ENCODE measurements around the gene BANP. TPM values are rescaled to one million over a fixed set of nuclear protein-coding genes. Genes with fewer than 3 reads are reported as not detected.
"Not testable (repeated sequence)": the region's sequence is repeated elsewhere in the genome, so short reads cannot be mapped to it uniquely, and the experiment has no call there.

The BANP gene
- polyA plus RNA-seq, 2 donors, result 6.5 to 13.6 TPM

- Histone ChIP-seq H3K4me3 (ENCODE audit: low read depth in 1 of 2, low read length in 2 of 2) (no peak overlapping the region), H3K27ac (ENCODE audit: low read depth in 2 of 2, low read length in 1 of 2) (no peak overlapping the region), H3K36me3 (ENCODE audit: control insufficient read depth in 2 of 2, insufficient read depth in 2 of 2, low read length in 1 of 2) (peaks cover 6 to 37% of the 10 kb centered on the region in 2 donors), H3K9me3 (ENCODE audit: control insufficient read depth in 2 of 2, insufficient read depth in 1 of 2, low read depth in 1 of 2, low read length in 1 of 2) (no peaks in the 10 kb centered on the region), H3K4me1 (ENCODE audit: control insufficient read depth in 2 of 2, insufficient read depth in 2 of 2, low read length in 1 of 2) (peaks cover 0 to 10% of the 10 kb centered on the region in 2 donors), H3K27me3 (ENCODE audit: control insufficient read depth in 1 of 2, insufficient read depth in 2 of 2, low read length in 2 of 2) (no peaks in the 10 kb centered on the region)
- 91 to 92% methylated on average over 25 to 32 of the region's 32 CpGs for WGBS, 2 donors
Measured at GRCh38 chr16:88014954-88015805, 63.9 kb downstream of the BANP start.

- 94 to 97% methylated on average over 9 of the region's 9 CpGs for WGBS, 2 donors
- Histone ChIP-seq H3K27ac (ENCODE audit: low read depth in 2 of 2, low read length in 1 of 2) (no peak overlapping the region), H3K9me3 (ENCODE audit: control insufficient read depth in 2 of 2, insufficient read depth in 1 of 2, low read depth in 1 of 2, low read length in 1 of 2) (no peaks in the 10 kb centered on the region), H3K4me1 (ENCODE audit: control insufficient read depth in 2 of 2, insufficient read depth in 2 of 2, low read length in 1 of 2) (peaks cover 0 to 10% of the 10 kb centered on the region in 2 donors), H3K36me3 (ENCODE audit: control insufficient read depth in 2 of 2, insufficient read depth in 2 of 2, low read length in 1 of 2) (peaks cover 3 to 34% of the 10 kb centered on the region in 2 donors), H3K4me3 (ENCODE audit: low read depth in 1 of 2, low read length in 2 of 2) (no peak overlapping the region), H3K27me3 (ENCODE audit: control insufficient read depth in 1 of 2, insufficient read depth in 2 of 2, low read length in 2 of 2) (no peaks in the 10 kb centered on the region)
Measured at GRCh38 chr16:88015806-88016140, 64.5 kb downstream of the BANP start.

- not testable (repeated sequence) for H3K4me3 ChIP-seq (ENCODE audit: low read depth in 1 of 2, low read length in 2 of 2); H3K9me3 ChIP-seq (ENCODE audit: control insufficient read depth in 2 of 2, insufficient read depth in 1 of 2, low read depth in 1 of 2, low read length in 1 of 2); H3K27me3 ChIP-seq (ENCODE audit: control insufficient read depth in 1 of 2, insufficient read depth in 2 of 2, low read length in 2 of 2); H3K27ac ChIP-seq (ENCODE audit: low read depth in 2 of 2, low read length in 1 of 2)
- 89 to 91% methylated on average over 18 of the region's 18 CpGs for WGBS, 2 donors
- Histone ChIP-seq H3K4me1 (ENCODE audit: control insufficient read depth in 2 of 2, insufficient read depth in 2 of 2, low read length in 1 of 2) (peaks cover 0 to 10% of the 10 kb centered on the region in 2 donors), H3K36me3 (ENCODE audit: control insufficient read depth in 2 of 2, insufficient read depth in 2 of 2, low read length in 1 of 2) (peaks cover 0 to 31% of the 10 kb centered on the region in 2 donors)
Measured at GRCh38 chr16:88016386-88016785, 65.2 kb downstream of the BANP start.

GRCh38 chr16:88016964-88017363 lies 65.7 kb downstream of the BANP start:
- H3K4me3 ChIP-seq (ENCODE audit: low read depth in 1 of 2, low read length in 2 of 2), result no peak overlapping the region
- H3K36me3 ChIP-seq (ENCODE audit: control insufficient read depth in 2 of 2, insufficient read depth in 2 of 2, low read length in 1 of 2), result peaks cover 0 to 31% of the 10 kb centered on the region in 2 donors
- H3K27ac ChIP-seq (ENCODE audit: low read depth in 2 of 2, low read length in 1 of 2), result no peak overlapping the region
- peaks cover 0 to 10% of the 10 kb centered on the region in 2 donors for H3K4me1 ChIP-seq (ENCODE audit: control insufficient read depth in 2 of 2, insufficient read depth in 2 of 2, low read length in 1 of 2)
- H3K9me3 ChIP-seq (ENCODE audit: control insufficient read depth in 2 of 2, insufficient read depth in 1 of 2, low read depth in 1 of 2, low read length in 1 of 2), result no peaks in the 10 kb centered on the region
- 92% methylated on average over 11 of the region's 11 CpGs for WGBS, 2 donors
- H3K27me3 ChIP-seq (ENCODE audit: control insufficient read depth in 1 of 2, insufficient read depth in 2 of 2, low read length in 2 of 2), result no peaks in the 10 kb centered on the region

GRCh38 chr16:88017587-88018101 lies 66.4 kb downstream of the BANP start:
- Histone ChIP-seq H3K4me1 (ENCODE audit: control insufficient read depth in 2 of 2, insufficient read depth in 2 of 2, low read length in 1 of 2) (peaks cover 0 to 10% of the 10 kb centered on the region in 2 donors), H3K27ac (ENCODE audit: low read depth in 2 of 2, low read length in 1 of 2) (no peak overlapping the region), H3K9me3 (ENCODE audit: control insufficient read depth in 2 of 2, insufficient read depth in 1 of 2, low read depth in 1 of 2, low read length in 1 of 2) (no peaks in the 10 kb centered on the region), H3K27me3 (ENCODE audit: control insufficient read depth in 1 of 2, insufficient read depth in 2 of 2, low read length in 2 of 2) (no peaks in the 10 kb centered on the region), H3K4me3 (ENCODE audit: low read depth in 1 of 2, low read length in 2 of 2) (no peak overlapping the region), H3K36me3 (ENCODE audit: control insufficient read depth in 2 of 2, insufficient read depth in 2 of 2, low read length in 1 of 2) (peaks cover 0 to 35% of the 10 kb centered on the region in 2 donors)
- WGBS, 2 donors, result 91% methylated on average over 19 of the region's 19 CpGs

GRCh38 chr16:88018382-88018781 lies 67.1 kb downstream of the BANP start:
- not testable (repeated sequence) for H3K4me1 ChIP-seq (ENCODE audit: control insufficient read depth in 2 of 2, insufficient read depth in 2 of 2, low read length in 1 of 2); H3K9me3 ChIP-seq (ENCODE audit: control insufficient read depth in 2 of 2, insufficient read depth in 1 of 2, low read depth in 1 of 2, low read length in 1 of 2); H3K4me3 ChIP-seq (ENCODE audit: low read depth in 1 of 2, low read length in 2 of 2); H3K27me3 ChIP-seq (ENCODE audit: control insufficient read depth in 1 of 2, insufficient read depth in 2 of 2, low read length in 2 of 2); H3K27ac ChIP-seq (ENCODE audit: low read depth in 2 of 2, low read length in 1 of 2)
- 96 to 97% methylated on average over 26 of the region's 26 CpGs for WGBS, 2 donors
- peaks cover 0 to 37% of the 10 kb centered on the region in 2 donors for H3K36me3 ChIP-seq (ENCODE audit: control insufficient read depth in 2 of 2, insufficient read depth in 2 of 2, low read length in 1 of 2)

GRCh38 chr16:88019041-88019820 lies 68.0 kb downstream of the BANP start:
- not testable (repeated sequence) for H3K27ac ChIP-seq (ENCODE audit: low read depth in 2 of 2, low read length in 1 of 2); H3K4me1 ChIP-seq (ENCODE audit: control insufficient read depth in 2 of 2, insufficient read depth in 2 of 2, low read length in 1 of 2); H3K9me3 ChIP-seq (ENCODE audit: control insufficient read depth in 2 of 2, insufficient read depth in 1 of 2, low read depth in 1 of 2, low read length in 1 of 2); H3K27me3 ChIP-seq (ENCODE audit: control insufficient read depth in 1 of 2, insufficient read depth in 2 of 2, low read length in 2 of 2); H3K4me3 ChIP-seq (ENCODE audit: low read depth in 1 of 2, low read length in 2 of 2)
- peaks cover 0 to 38% of the 10 kb centered on the region in 2 donors for H3K36me3 ChIP-seq (ENCODE audit: control insufficient read depth in 2 of 2, insufficient read depth in 2 of 2, low read length in 1 of 2)
- WGBS, 2 donors, result 74 to 77% methylated on average over 53 to 56 of the region's 59 CpGs

GRCh38 chr16:88019821-88020515 lies 68.7 kb downstream of the BANP start:
- Histone ChIP-seq H3K27ac (ENCODE audit: low read depth in 2 of 2, low read length in 1 of 2) (no peak overlapping the region), H3K4me1 (ENCODE audit: control insufficient read depth in 2 of 2, insufficient read depth in 2 of 2, low read length in 1 of 2) (no peaks in the 10 kb centered on the region), H3K4me3 (ENCODE audit: low read depth in 1 of 2, low read length in 2 of 2) (no peak overlapping the region), H3K27me3 (ENCODE audit: control insufficient read depth in 1 of 2, insufficient read depth in 2 of 2, low read length in 2 of 2) (no peaks in the 10 kb centered on the region), H3K36me3 (ENCODE audit: control insufficient read depth in 2 of 2, insufficient read depth in 2 of 2, low read length in 1 of 2) (peaks cover 0 to 37% of the 10 kb centered on the region in 2 donors), H3K9me3 (ENCODE audit: control insufficient read depth in 2 of 2, insufficient read depth in 1 of 2, low read depth in 1 of 2, low read length in 1 of 2) (no peaks in the 10 kb centered on the region)
- WGBS, 2 donors, result 93 to 95% methylated on average over 23 of the region's 23 CpGs

- 95% methylated on average over 10 of the region's 10 CpGs for WGBS, 2 donors
- Histone ChIP-seq H3K27me3 (ENCODE audit: control insufficient read depth in 1 of 2, insufficient read depth in 2 of 2, low read length in 2 of 2) (no peaks in the 10 kb centered on the region), H3K4me1 (ENCODE audit: control insufficient read depth in 2 of 2, insufficient read depth in 2 of 2, low read length in 1 of 2) (no peaks in the 10 kb centered on the region), H3K4me3 (ENCODE audit: low read depth in 1 of 2, low read length in 2 of 2) (no peak overlapping the region), H3K9me3 (ENCODE audit: control insufficient read depth in 2 of 2, insufficient read depth in 1 of 2, low read depth in 1 of 2, low read length in 1 of 2) (no peaks in the 10 kb centered on the region), H3K27ac (ENCODE audit: low read depth in 2 of 2, low read length in 1 of 2) (no peak overlapping the region), H3K36me3 (ENCODE audit: control insufficient read depth in 2 of 2, insufficient read depth in 2 of 2, low read length in 1 of 2) (peaks cover 0 to 36% of the 10 kb centered on the region in 2 donors)
Measured at GRCh38 chr16:88020516-88020885, 69.3 kb downstream of the BANP start.

All from esophagus (tissue), 2 donors.